ENCODE data around the gene EHMT1. TPM values are rescaled to one million over a fixed set of nuclear protein-coding genes. Genes with fewer than 3 reads are reported as not detected.

EHMT1 gene
- polyA plus RNA-seq, 1 experiment: 23.3 TPM

GRCh38 chr9:137604345-137605086, 14.3 kb upstream of the EHMT1 start:
- ChIA-PET POLR2A (interaction anchor here (0.6 kb wide), 1 partner anchor 44 kb away, joined by 3 read pairs; no protein-coding TSS in a partner anchor), CTCF (interaction anchor here (1.3 kb wide), 1 partner anchor 23 kb away, joined by 3 read pairs; no protein-coding TSS in a partner anchor)
- H3K27me3 ChIP-seq (ENCODE audit: control insufficient read depth, insufficient read depth, low read length): no peaks in the 10 kb centered on the region; the same call in 1 of the 2 replicates
- H3K36me3 ChIP-seq (ENCODE audit: control insufficient read depth, insufficient read depth, low read length): no peaks in the 10 kb centered on the region
- DNase-seq (ENCODE audit: low read depth): no peak
- TF ChIP-seq, protein P1, sequence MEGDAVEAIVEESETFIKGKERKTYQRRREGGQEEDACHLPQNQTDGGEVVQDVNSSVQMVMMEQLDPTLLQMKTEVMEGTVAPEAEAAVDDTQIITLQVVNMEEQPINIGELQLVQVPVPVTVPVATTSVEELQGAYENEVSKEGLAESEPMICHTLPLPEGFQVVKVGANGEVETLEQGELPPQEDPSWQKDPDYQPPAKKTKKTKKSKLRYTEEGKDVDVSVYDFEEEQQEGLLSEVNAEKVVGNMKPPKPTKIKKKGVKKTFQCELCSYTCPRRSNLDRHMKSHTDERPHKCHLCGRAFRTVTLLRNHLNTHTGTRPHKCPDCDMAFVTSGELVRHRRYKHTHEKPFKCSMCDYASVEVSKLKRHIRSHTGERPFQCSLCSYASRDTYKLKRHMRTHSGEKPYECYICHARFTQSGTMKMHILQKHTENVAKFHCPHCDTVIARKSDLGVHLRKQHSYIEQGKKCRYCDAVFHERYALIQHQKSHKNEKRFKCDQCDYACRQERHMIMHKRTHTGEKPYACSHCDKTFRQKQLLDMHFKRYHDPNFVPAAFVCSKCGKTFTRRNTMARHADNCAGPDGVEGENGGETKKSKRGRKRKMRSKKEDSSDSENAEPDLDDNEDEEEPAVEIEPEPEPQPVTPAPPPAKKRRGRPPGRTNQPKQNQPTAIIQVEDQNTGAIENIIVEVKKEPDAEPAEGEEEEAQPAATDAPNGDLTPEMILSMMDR (IDR thresholded peaks at IDR 0.05; ENCODE audit: insufficient read depth, low read depth, low read length): no peak
- peak overlapping the region; percentile 52 for H3K4me3 ChIP-seq (ENCODE audit: low read depth, low read length)

DNA sequence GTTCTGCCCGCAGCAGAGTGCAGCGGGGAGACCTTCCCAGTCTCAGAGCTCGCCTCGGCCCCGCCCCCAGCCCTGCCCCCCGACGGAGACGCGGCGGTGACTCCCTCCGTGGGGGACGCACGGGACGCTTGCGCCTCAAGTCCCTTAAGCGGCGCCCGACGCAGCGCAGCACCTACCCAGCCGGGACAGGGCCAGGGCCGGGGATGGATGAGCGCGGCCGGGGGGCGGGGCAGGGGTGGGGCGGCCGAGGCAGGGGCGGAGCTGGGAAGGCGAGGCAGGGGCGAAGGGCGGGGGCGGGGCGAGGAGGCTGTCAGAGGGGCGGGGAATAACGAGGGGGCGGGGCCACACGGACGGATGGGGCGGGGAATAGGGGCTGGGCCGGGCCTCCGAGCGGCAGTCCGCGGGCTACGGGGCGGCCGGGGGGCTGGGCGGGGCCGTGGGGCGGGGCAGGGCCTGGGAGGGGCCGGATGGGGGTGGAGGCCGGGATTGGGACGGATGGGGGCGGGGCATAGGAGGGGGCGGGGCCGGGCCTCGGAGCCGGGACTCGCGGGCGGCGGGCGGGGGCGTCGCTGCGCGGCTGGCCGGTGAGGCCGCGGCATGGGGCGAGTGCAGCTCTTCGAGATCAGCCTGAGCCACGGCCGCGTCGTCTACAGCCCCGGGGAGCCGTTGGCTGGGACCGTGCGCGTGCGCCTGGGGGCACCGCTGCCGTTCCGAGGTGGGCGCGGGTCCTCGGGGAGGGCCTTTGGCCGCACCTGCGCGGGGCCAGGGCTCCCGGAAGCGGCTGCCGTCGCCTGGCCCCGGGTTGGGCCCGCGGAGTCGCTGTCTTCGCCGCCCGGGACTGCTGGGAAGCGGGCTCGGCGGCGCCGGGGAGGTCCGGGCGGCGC, 13.4 kb upstream of the EHMT1 start, which contains the start of gene ARRDC1:
Gene ARRDC1 (plus strand): TSS at position 566 of the 884 bp plus-strand sequence. CDS start 32 bp downstream, at position 598.
- TF ChIP-seq, protein P1 (IDR thresholded peaks at IDR 0.05; ENCODE audit: insufficient read depth, low read depth, low read length): no peak
- H3K4me3 ChIP-seq (ENCODE audit: low read depth, low read length): peak within 1 kb of the TSS; percentile 73
- no peak for DNase-seq (ENCODE audit: low read depth)
- POLR2A ChIA-PET: interaction anchor here (0.6 kb wide), 1 partner anchor 45 kb away, joined by 3 read pairs; no protein-coding TSS in a partner anchor
- CTCF ChIA-PET: no interaction called here
- no peaks in the 10 kb centered on the region; the same call in 1 of the 2 replicates for H3K27me3 ChIP-seq (ENCODE audit: control insufficient read depth, insufficient read depth, low read length)
- no peaks in the 10 kb centered on the region for H3K36me3 ChIP-seq (ENCODE audit: control insufficient read depth, insufficient read depth, low read length)

- DNase-seq (ENCODE audit: low read depth): no peak
- no peaks in the 10 kb centered on the region; the same call in 1 of the 2 replicates for H3K27me3 ChIP-seq (ENCODE audit: control insufficient read depth, insufficient read depth, low read length)
- POLR2A ChIA-PET: no interaction called here
- CTCF ChIA-PET: no interaction called here
- TF ChIP-seq, protein P1 (IDR thresholded peaks at IDR 0.05; ENCODE audit: insufficient read depth, low read depth, low read length): no peak
- H3K36me3 ChIP-seq (ENCODE audit: control insufficient read depth, insufficient read depth, low read length): no peaks in the 10 kb centered on the region
- H3K4me3 ChIP-seq (ENCODE audit: low read depth, low read length): peak overlapping the region; percentile 73
Measured at GRCh38 chr9:137606005-137606621, 12.7 kb upstream of the EHMT1 start.

- no peak for DNase-seq (ENCODE audit: low read depth)
- no peaks in the 10 kb centered on the region; the same call in 1 of the 2 replicates for H3K27me3 ChIP-seq (ENCODE audit: control insufficient read depth, insufficient read depth, low read length)
- TF ChIP-seq, protein P1 (IDR thresholded peaks at IDR 0.05; ENCODE audit: insufficient read depth, low read depth, low read length): no peak
- no peaks in the 10 kb centered on the region for H3K36me3 ChIP-seq (ENCODE audit: control insufficient read depth, insufficient read depth, low read length)
- H3K4me3 ChIP-seq (ENCODE audit: low read depth, low read length): peak overlapping the region; percentile 73
- ChIA-PET CTCF (no interaction called here), POLR2A (interaction anchor here (0.6 kb wide), 1 partner anchor 27 kb away, joined by 16 read pairs; no protein-coding TSS in a partner anchor)
Measured at GRCh38 chr9:137606734-137607138, 12.1 kb upstream of the EHMT1 start.
